ENCODE measurements around the gene KNDC1. TPM values are rescaled to one million over a fixed set of nuclear protein-coding genes. Genes with fewer than 3 reads are reported as not detected.

KNDC1 gene
- total and polyA plus RNA-seq, 2 of the 13 experiments (the other 11 are each of a cell fraction or from before 2014, with no cell fraction given), result 0.69 TPM; not detected in 1

GRCh38 chr10:133124357-133125211 is 35.4 kb upstream of the KNDC1 start:
- in situ Hi-C loops (cut with HindIII; ENCODE audit: extremely low pct_ligation_motif_present, low pct_unique_long_range_greater_than_20kb), result loop anchor here (10.0 kb wide), 1 partner anchor 180 kb away; the partner anchor contains the start of gene CFAP46
- TF ChIP-seq TAF1 (CRISPR knock-in tag; IDR thresholded peaks at IDR 0.05) (no peak), FLYWCH1 (CRISPR knock-in tag; IDR thresholded peaks at IDR 0.05) (no peak), STAG1 (CRISPR knock-in tag; IDR thresholded peaks at IDR 0.05) (peak; percentile 72), GABPB1 (CRISPR knock-in tag; IDR thresholded peaks at IDR 0.05) (peak; percentile 18; the same call in 1 of the 2 replicates), ZNF549 (CRISPR knock-in tag; IDR thresholded peaks at IDR 0.05) (no peak), RBM22 (optimal IDR thresholded peaks at IDR 0.05; ENCODE audit: low read length) (no peak), PREB (CRISPR knock-in tag; IDR thresholded peaks at IDR 0.05) (no peak), ATF5 (CRISPR knock-in tag; IDR thresholded peaks at IDR 0.05; ENCODE audit: low read depth) (no peak), MTA1 (CRISPR knock-in tag; IDR thresholded peaks at IDR 0.05; ENCODE audit: borderline replicate concordance) (no peak), AKAP8 (CRISPR knock-in tag; IDR thresholded peaks at IDR 0.05) (no peak), PHF21A (CRISPR knock-in tag; IDR thresholded peaks at IDR 0.05) (no peak), TBL1XR1 (IDR thresholded peaks at IDR 0.05; ENCODE audit: borderline replicate concordance, low read length, partially characterized antibody) (no peak), MYPOP (CRISPR knock-in tag; IDR thresholded peaks at IDR 0.05) (no peak), CEBPB (IDR thresholded peaks at IDR 0.05; ENCODE audit: borderline replicate concordance, low read depth, low read length) (no peak)
- TF ChIP-seq, protein P1, sequence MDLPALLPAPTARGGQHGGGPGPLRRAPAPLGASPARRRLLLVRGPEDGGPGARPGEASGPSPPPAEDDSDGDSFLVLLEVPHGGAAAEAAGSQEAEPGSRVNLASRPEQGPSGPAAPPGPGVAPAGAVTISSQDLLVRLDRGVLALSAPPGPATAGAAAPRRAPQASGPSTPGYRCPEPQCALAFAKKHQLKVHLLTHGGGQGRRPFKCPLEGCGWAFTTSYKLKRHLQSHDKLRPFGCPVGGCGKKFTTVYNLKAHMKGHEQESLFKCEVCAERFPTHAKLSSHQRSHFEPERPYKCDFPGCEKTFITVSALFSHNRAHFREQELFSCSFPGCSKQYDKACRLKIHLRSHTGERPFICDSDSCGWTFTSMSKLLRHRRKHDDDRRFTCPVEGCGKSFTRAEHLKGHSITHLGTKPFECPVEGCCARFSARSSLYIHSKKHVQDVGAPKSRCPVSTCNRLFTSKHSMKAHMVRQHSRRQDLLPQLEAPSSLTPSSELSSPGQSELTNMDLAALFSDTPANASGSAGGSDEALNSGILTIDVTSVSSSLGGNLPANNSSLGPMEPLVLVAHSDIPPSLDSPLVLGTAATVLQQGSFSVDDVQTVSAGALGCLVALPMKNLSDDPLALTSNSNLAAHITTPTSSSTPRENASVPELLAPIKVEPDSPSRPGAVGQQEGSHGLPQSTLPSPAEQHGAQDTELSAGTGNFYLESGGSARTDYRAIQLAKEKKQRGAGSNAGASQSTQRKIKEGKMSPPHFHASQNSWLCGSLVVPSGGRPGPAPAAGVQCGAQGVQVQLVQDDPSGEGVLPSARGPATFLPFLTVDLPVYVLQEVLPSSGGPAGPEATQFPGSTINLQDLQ (CRISPR knock-in tag; IDR thresholded peaks at IDR 0.05), result no peak
- TF ChIP-seq, protein P2, sequence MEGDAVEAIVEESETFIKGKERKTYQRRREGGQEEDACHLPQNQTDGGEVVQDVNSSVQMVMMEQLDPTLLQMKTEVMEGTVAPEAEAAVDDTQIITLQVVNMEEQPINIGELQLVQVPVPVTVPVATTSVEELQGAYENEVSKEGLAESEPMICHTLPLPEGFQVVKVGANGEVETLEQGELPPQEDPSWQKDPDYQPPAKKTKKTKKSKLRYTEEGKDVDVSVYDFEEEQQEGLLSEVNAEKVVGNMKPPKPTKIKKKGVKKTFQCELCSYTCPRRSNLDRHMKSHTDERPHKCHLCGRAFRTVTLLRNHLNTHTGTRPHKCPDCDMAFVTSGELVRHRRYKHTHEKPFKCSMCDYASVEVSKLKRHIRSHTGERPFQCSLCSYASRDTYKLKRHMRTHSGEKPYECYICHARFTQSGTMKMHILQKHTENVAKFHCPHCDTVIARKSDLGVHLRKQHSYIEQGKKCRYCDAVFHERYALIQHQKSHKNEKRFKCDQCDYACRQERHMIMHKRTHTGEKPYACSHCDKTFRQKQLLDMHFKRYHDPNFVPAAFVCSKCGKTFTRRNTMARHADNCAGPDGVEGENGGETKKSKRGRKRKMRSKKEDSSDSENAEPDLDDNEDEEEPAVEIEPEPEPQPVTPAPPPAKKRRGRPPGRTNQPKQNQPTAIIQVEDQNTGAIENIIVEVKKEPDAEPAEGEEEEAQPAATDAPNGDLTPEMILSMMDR (CRISPR knock-in tag; IDR thresholded peaks at IDR 0.05), result peak; percentile 72

More at GRCh38 chr10:133124357-133125211, 35.4 kb upstream of the KNDC1 start:
- H3K36me3 ChIP-seq (replicated peaks in 1 of 2; ENCODE audit: control insufficient read depth in 1 of 2, insufficient read depth in 2 of 2, low read length in 2 of 2), result no peaks in the 10 kb centered on the region
- H3K9me3 ChIP-seq (ENCODE audit: low read length), result no peaks in the 10 kb centered on the region
- no TSS peak for BruUV-seq (replicated peaks)
- 14% methylated on average over 25 of the region's 58 CpGs for WGBS (ENCODE audit: low lambda C conversion rate)
- H3K27me3 ChIP-seq (ENCODE audit: control insufficient read depth in 1 of 2, insufficient read depth in 2 of 2, low read length in 2 of 2), result peaks cover 8 to 26% of the 10 kb centered on the region in 2 experiments; a peak in 4 of 5 replicates
- H3K4me3 ChIP-seq (replicated peaks in 1 of 3; ENCODE audit: insufficient read depth in 1 of 3, low read depth in 2 of 3, low read length in 3 of 3), result no peak overlapping the region
- no peak overlapping the region for H2AFZ ChIP-seq (ENCODE audit: low read length)
- H3K9ac ChIP-seq (ENCODE audit: insufficient read depth, low read depth, low read length), result no peak overlapping the region
- ATAC-seq (peak; percentile 68), FAIRE-seq (no peak), DNase-seq (ENCODE audit: low spot score) (no peak)
- intact Hi-C loops (cut with micrococcal nuclease; ENCODE audit: unreplicated experiment), result loop anchor here (5.0 kb wide), 1 partner anchor 187 kb away; no protein-coding TSS in a partner anchor
- no peaks in the 10 kb centered on the region for H3K4me1 ChIP-seq (ENCODE audit: insufficient read depth, low read length)
- POLR2A ChIA-PET, result no interaction called here
- CTCF ChIA-PET (ENCODE audit: low intra/inter-chr PET ratio, low total read pairs), result interaction anchor here (1.5 to 2.5 kb wide), 2 partner anchors 184 to 220 kb away, joined by 7 to 24 read pairs; partner anchors contain the start of gene CFAP46
- H3K27ac ChIP-seq (ENCODE audit: extremely low read length, insufficient read depth, low read length), result no peak overlapping the region
- H4K20me1 ChIP-seq (ENCODE audit: insufficient read depth, low read length), result peaks cover 6% of the 10 kb centered on the region; the same call in 1 of the 2 replicates
- H3K4me2 ChIP-seq (ENCODE audit: low read depth, low read length), result no peak overlapping the region
- no peaks in the 10 kb centered on the region for H3K79me2 ChIP-seq (ENCODE audit: insufficient read depth, low read length)

Measured in HepG2 (cell line).